ENCODE results near the gene DENND4A. TPM values are rescaled to one million over a fixed set of nuclear protein-coding genes. Genes with fewer than 3 reads are reported as not detected.
"Not testable (repeated sequence)": the region's sequence is repeated elsewhere in the genome, so short reads cannot be mapped to it uniquely, and the experiment has no call there.

The DENND4A gene
- polyA plus RNA-seq, 1 experiment, result 5.1 TPM

- no peak for TF ChIP-seq CTCF (IDR thresholded peaks at IDR 0.05; ENCODE audit: insufficient read depth, low read depth, low read length)
- H3K27me3 ChIP-seq (ENCODE audit: control insufficient read depth, insufficient read depth, low read length), result no peaks in the 10 kb centered on the region
- no peaks in the 10 kb centered on the region for H3K36me3 ChIP-seq (ENCODE audit: control insufficient read depth, insufficient read depth, low read length)
- ChIA-PET CTCF (interaction anchor here (1.1 kb wide), 1 partner anchor 29 kb away, joined by 3 read pairs; no protein-coding TSS in a partner anchor), POLR2A (no interaction called here)
- no peak for DNase-seq (ENCODE audit: low read depth)
- H3K4me3 ChIP-seq (ENCODE audit: low read depth, low read length), result no peak overlapping the region
Measured at GRCh38 chr15:65819563-65819960, 27.5 kb upstream of the DENND4A start.

- CTCF ChIA-PET, result interaction anchor here (1.1 to 1.9 kb wide), 2 partner anchors 10 to 30 kb away, joined by 3 to 7 read pairs; no protein-coding TSS in a partner anchor
- no peaks in the 10 kb centered on the region for H3K36me3 ChIP-seq (ENCODE audit: control insufficient read depth, insufficient read depth, low read length)
- H3K27me3 ChIP-seq (ENCODE audit: control insufficient read depth, insufficient read depth, low read length), result no peaks in the 10 kb centered on the region
- H3K4me3 ChIP-seq (ENCODE audit: low read depth, low read length), result no peak overlapping the region
- POLR2A ChIA-PET, result no interaction called here
- DNase-seq (ENCODE audit: low read depth), result no peak
- TF ChIP-seq CTCF (IDR thresholded peaks at IDR 0.05; ENCODE audit: insufficient read depth, low read depth, low read length), result no peak
Measured at GRCh38 chr15:65818927-65819562, 27.0 kb upstream of the DENND4A start.

- Histone ChIP-seq H3K4me3 (ENCODE audit: low read depth, low read length) (no peak overlapping the region), H3K36me3 (ENCODE audit: control insufficient read depth, insufficient read depth, low read length) (no peaks in the 10 kb centered on the region), H3K27me3 (ENCODE audit: control insufficient read depth, insufficient read depth, low read length) (no peaks in the 10 kb centered on the region)
- ChIA-PET CTCF (interaction anchor here (0.6 to 1.8 kb wide), 2 partner anchors 40 to 53 kb away, joined by 4 read pairs; no protein-coding TSS in a partner anchor), POLR2A (no interaction called here)
- TF ChIP-seq CTCF (IDR thresholded peaks at IDR 0.05; ENCODE audit: insufficient read depth, low read depth, low read length), result no peak
- no peak for DNase-seq (ENCODE audit: low read depth)
Measured at GRCh38 chr15:65816441-65816840, 24.3 kb upstream of the DENND4A start.

- ChIA-PET POLR2A (interaction anchor here (0.7 kb wide), 1 partner anchor 1807 kb away, joined by 9 read pairs; no protein-coding TSS in a partner anchor), CTCF (interaction anchor here (0.6 to 1.8 kb wide), 3 partner anchors 41 to 338 kb away, joined by 3 to 4 read pairs (median 4); no protein-coding TSS in a partner anchor)
- H3K4me3 ChIP-seq (ENCODE audit: low read depth, low read length); DNase-seq (ENCODE audit: low read depth); H3K36me3 ChIP-seq (ENCODE audit: control insufficient read depth, insufficient read depth, low read length); H3K27me3 ChIP-seq (ENCODE audit: control insufficient read depth, insufficient read depth, low read length): not testable (repeated sequence)
Measured at GRCh38 chr15:65816008-65816407, 23.9 kb upstream of the DENND4A start.

- H3K4me3 ChIP-seq (ENCODE audit: low read depth, low read length); DNase-seq (ENCODE audit: low read depth); POLR2A ChIA-PET; H3K36me3 ChIP-seq (ENCODE audit: control insufficient read depth, insufficient read depth, low read length); H3K27me3 ChIP-seq (ENCODE audit: control insufficient read depth, insufficient read depth, low read length): not testable (repeated sequence)
- CTCF ChIA-PET, result interaction anchor here (0.7 to 1.8 kb wide), 3 partner anchors 9 to 175 kb away, joined by 3 to 9 read pairs (median 4); no protein-coding TSS in a partner anchor
Measured at GRCh38 chr15:65814271-65814670, 22.2 kb upstream of the DENND4A start.

GRCh38 chr15:65812916-65813315 is 20.8 kb upstream of the DENND4A start:
- Histone ChIP-seq H3K27me3 (ENCODE audit: control insufficient read depth, insufficient read depth, low read length) (no peaks in the 10 kb centered on the region), H3K36me3 (ENCODE audit: control insufficient read depth, insufficient read depth, low read length) (no peaks in the 10 kb centered on the region), H3K4me3 (ENCODE audit: low read depth, low read length) (no peak overlapping the region)
- ChIA-PET CTCF (interaction anchor here (1.6 to 1.8 kb wide), 2 partner anchors 11 to 13 kb away, joined by 4 to 9 read pairs; no protein-coding TSS in a partner anchor), POLR2A (no interaction called here)
- no peak for TF ChIP-seq CTCF (IDR thresholded peaks at IDR 0.05; ENCODE audit: insufficient read depth, low read depth, low read length)
- no peak for DNase-seq (ENCODE audit: low read depth)

Data from BJ (cell line).